H9 (cell line): Measurements from ENCODE around the gene MICALL2. TPM values are rescaled to one million over a fixed set of nuclear protein-coding genes. Genes with fewer than 3 reads are reported as not detected.
"Not testable (repeated sequence)": the region's sequence is repeated elsewhere in the genome, so short reads cannot be mapped to it uniquely, and the experiment has no call there.

ENCODE experiments used
- DNase-seq: peaks from one replicate; pipeline ENCODE4 v3.0.0-alpha.2; 2017
- H2AFZ ChIP-seq: one replicate; pipeline ENCODE4 v1.6.1; 2013; ENCODE audit warnings: mild to moderate bottlenecking, low read length, control low read depth, moderate library complexity
- H2AK5ac ChIP-seq: 2 replicates; pipeline ENCODE4 v1.6.1; 2013; ENCODE audit warnings: low read length, control low read depth, mixed read lengths; ENCODE audit not compliant: insufficient read length
- H2BK120ac ChIP-seq: one replicate; pipeline ENCODE4 v1.6.1; 2013; ENCODE audit warnings: low read depth, mild to moderate bottlenecking, low read length, control low read depth, inconsistent platforms; ENCODE audit not compliant: poor library complexity, severe bottlenecking
- H2BK12ac ChIP-seq: 2 replicates; pipeline ENCODE4 v1.6.1; 2013; ENCODE audit warnings: low read length, control low read depth, mixed read lengths, low read depth; ENCODE audit not compliant: insufficient read length
- H2BK15ac ChIP-seq: 2 replicates; pipeline ENCODE4 v1.6.1; 2013; ENCODE audit warnings: low read depth, low read length, control low read depth
- H2BK20ac ChIP-seq: one replicate; pipeline ENCODE4 v1.6.1; 2013; ENCODE audit warnings: low read depth, mild to moderate bottlenecking, low read length, control low read depth, inconsistent platforms; ENCODE audit not compliant: poor library complexity, severe bottlenecking
- H2BK5ac ChIP-seq: 2 replicates; pipeline ENCODE4 v1.6.1; 2013; ENCODE audit warnings: low read length, control low read depth, mixed read lengths; ENCODE audit not compliant: insufficient read length
- H3K14ac ChIP-seq: 2 replicates; pipeline ENCODE4 v1.6.1; 2013; ENCODE audit warnings: low read length, control low read depth; ENCODE audit not compliant: insufficient read depth
- H3K18ac ChIP-seq: 2 replicates; pipeline ENCODE4 v1.6.1; 2013; ENCODE audit warnings: low read depth, mild to moderate bottlenecking, mixed read lengths, low read length, control low read depth; ENCODE audit not compliant: insufficient read length
- H3K23ac ChIP-seq: 2 replicates; pipeline ENCODE4 v1.6.1; 2013; ENCODE audit warnings: low read length, control low read depth, mixed read lengths, low read depth; ENCODE audit not compliant: insufficient read length
- H3K23me2 ChIP-seq: 2 replicates; pipeline ENCODE4 v1.6.1; 2013; ENCODE audit warnings: low read depth, mild to moderate bottlenecking, mixed read lengths, low read length, control low read depth; ENCODE audit not compliant: insufficient read length, poor library complexity, severe bottlenecking
- H3K27ac ChIP-seq: 2 replicates; pipeline ENCODE4 v1.5.1; 2013; ENCODE audit warnings: low read length, control low read depth, mixed read lengths, low read depth; ENCODE audit not compliant: insufficient read length
- H3K27me3 ChIP-seq: 2 replicates; pipeline ENCODE4 v1.6.1; 2013; ENCODE audit warnings: low read length, control low read depth, inconsistent platforms; ENCODE audit not compliant: insufficient read depth
- H3K4ac ChIP-seq: 2 replicates; pipeline ENCODE4 v1.6.1; 2013; ENCODE audit warnings: low read depth, mild to moderate bottlenecking, control low read depth, inconsistent platforms, low read length, moderate library complexity
- H3K4me1 ChIP-seq: 2 replicates; pipeline ENCODE4 v1.6.1; 2013; ENCODE audit warnings: low read length, control low read depth, inconsistent platforms; ENCODE audit not compliant: insufficient read depth
- H3K4me2 ChIP-seq: 2 replicates; pipeline ENCODE4 v1.6.1; 2013; ENCODE audit warnings: low read length, control low read depth, mixed read lengths; ENCODE audit not compliant: insufficient read length, insufficient read depth
- H3K56ac ChIP-seq: 2 replicates; pipeline ENCODE4 v1.6.1; 2013; ENCODE audit warnings: low read depth, mild to moderate bottlenecking, mixed read lengths, low read length, control low read depth; ENCODE audit not compliant: insufficient read length
- H3K79me1 ChIP-seq: 2 replicates; pipeline ENCODE4 v1.6.1; 2013; ENCODE audit warnings: low read depth, mild to moderate bottlenecking, moderate library complexity, low read length, control low read depth, inconsistent platforms; ENCODE audit not compliant: insufficient read depth, poor library complexity, severe bottlenecking
- H3K79me2 ChIP-seq: 2 replicates; pipeline ENCODE4 v1.6.1; 2013; ENCODE audit warnings: low read length, control low read depth, inconsistent platforms; ENCODE audit not compliant: insufficient read depth
- H3K9ac ChIP-seq: 2 replicates; pipeline ENCODE4 v1.6.1; 2013; ENCODE audit warnings: low read length, control low read depth, mixed read lengths; ENCODE audit not compliant: insufficient read length; ENCODE audit errors: extremely low read depth
- H3K9me3 ChIP-seq: one replicate; pipeline ENCODE4 v1.6.1; 2013; ENCODE audit warnings: low read depth, low read length, inconsistent platforms; ENCODE audit not compliant: control insufficient read depth
- H3T11ph ChIP-seq: one replicate; pipeline ENCODE4 v1.6.1; 2013; ENCODE audit warnings: mild to moderate bottlenecking, low read length, control low read depth, inconsistent platforms
- H4K20me1 ChIP-seq: one replicate; pipeline ENCODE4 v1.6.1; 2013; ENCODE audit not compliant: control insufficient read depth, insufficient read length, insufficient read depth
- H4K5ac ChIP-seq: 2 replicates; pipeline ENCODE4 v1.6.1; 2013; ENCODE audit warnings: low read depth, mild to moderate bottlenecking, mixed read lengths, low read length, control low read depth; ENCODE audit not compliant: insufficient read length
- H4K8ac ChIP-seq: replicated peaks from 2 replicates; pipeline ENCODE4 v1.6.1; 2013; ENCODE audit warnings: low read length, control low read depth, mixed read lengths, low read depth; ENCODE audit not compliant: insufficient read length
- H4K91ac ChIP-seq: 2 replicates; pipeline ENCODE4 v1.6.1; 2013; ENCODE audit warnings: low read depth, mild to moderate bottlenecking, moderate library complexity, mixed read lengths, low read length, control low read depth; ENCODE audit not compliant: insufficient read length
- H3K27ac Mint-ChIP-seq, 3 experiments: 2 replicates in 2 of 3; 3 replicates in 1 of 3; pipeline ENCODE4 v1.8.0; 2020 to 2021; ENCODE audit warnings: mixed read lengths in 3 of 3, mild to moderate bottlenecking in 1 of 3, moderate library complexity in 1 of 3
- H3K27me3 Mint-ChIP-seq: 2 replicates; pipeline ENCODE4 v1.8.0; 2021; ENCODE audit warnings: low read depth, mild to moderate bottlenecking, moderate library complexity, mixed read lengths
- H3K36me3 Mint-ChIP-seq, 3 experiments: 2 replicates in 2 of 3; 3 replicates in 1 of 3; pipeline ENCODE4 v1.8.0; 2020 to 2021; ENCODE audit warnings: low read depth in 3 of 3, mixed read lengths in 3 of 3; ENCODE audit not compliant: insufficient read depth in 1 of 3
- H3K4me1 Mint-ChIP-seq, 2 experiments: 2 replicates each; pipeline ENCODE4 v1.8.0; 2020; ENCODE audit warnings: mixed read lengths in 2 of 2
- H3K4me3 Mint-ChIP-seq, 2 experiments: 2 replicates in 1 of 2; 3 replicates in 1 of 2; pipeline ENCODE4 v1.8.0; 2020 to 2021; ENCODE audit warnings: mild to moderate bottlenecking in 2 of 2, mixed read lengths in 2 of 2, moderate library complexity in 1 of 2
- H3K9me3 Mint-ChIP-seq, 2 experiments: 2 replicates in 1 of 2; 3 replicates in 1 of 2; pipeline ENCODE4 v1.8.0; 2020; ENCODE audit warnings: mild to moderate bottlenecking in 2 of 2, mixed read lengths in 2 of 2, moderate library complexity in 1 of 2
- WGBS: extraction: QIAGEN DNeasy Blood & Tissue Kit; methylation state at CpG from one replicate; pipeline ENCODE4 v1.1.7; 2013; ENCODE audit warnings: missing lambda C conversion rate, low lambda C conversion rate, mixed read lengths; ENCODE audit not compliant: insufficient read length; ENCODE audit errors: extremely low coverage; 5-methylcytosine and 5-hydroxymethylcytosine counted together
- total RNA-seq: library from RNA; stranded (reverse); gene quantifications from 2 replicates; pipeline ENCODE4 v1.2.1, GENCODE V29; 2021
- TF ChIP-seq, protein P1 (sequence below): fragments of 200-600 bp; sonication (generic); conservative IDR thresholded peaks from 3 replicates; pipeline ENCODE4 v1.8.0; 2021; ENCODE audit warnings: antibody characterized with exemption, mild to moderate bottlenecking

MICALL2 gene
- total RNA-seq, 1 experiment from 2014 or later, result 7.1 TPM

GRCh38 chr7:1444214-1444924 is 14.9 kb downstream of the MICALL2 start:
- TF ChIP-seq, protein P1, sequence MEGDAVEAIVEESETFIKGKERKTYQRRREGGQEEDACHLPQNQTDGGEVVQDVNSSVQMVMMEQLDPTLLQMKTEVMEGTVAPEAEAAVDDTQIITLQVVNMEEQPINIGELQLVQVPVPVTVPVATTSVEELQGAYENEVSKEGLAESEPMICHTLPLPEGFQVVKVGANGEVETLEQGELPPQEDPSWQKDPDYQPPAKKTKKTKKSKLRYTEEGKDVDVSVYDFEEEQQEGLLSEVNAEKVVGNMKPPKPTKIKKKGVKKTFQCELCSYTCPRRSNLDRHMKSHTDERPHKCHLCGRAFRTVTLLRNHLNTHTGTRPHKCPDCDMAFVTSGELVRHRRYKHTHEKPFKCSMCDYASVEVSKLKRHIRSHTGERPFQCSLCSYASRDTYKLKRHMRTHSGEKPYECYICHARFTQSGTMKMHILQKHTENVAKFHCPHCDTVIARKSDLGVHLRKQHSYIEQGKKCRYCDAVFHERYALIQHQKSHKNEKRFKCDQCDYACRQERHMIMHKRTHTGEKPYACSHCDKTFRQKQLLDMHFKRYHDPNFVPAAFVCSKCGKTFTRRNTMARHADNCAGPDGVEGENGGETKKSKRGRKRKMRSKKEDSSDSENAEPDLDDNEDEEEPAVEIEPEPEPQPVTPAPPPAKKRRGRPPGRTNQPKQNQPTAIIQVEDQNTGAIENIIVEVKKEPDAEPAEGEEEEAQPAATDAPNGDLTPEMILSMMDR, result no peak
- WGBS, result no CpG with 5 or more reads among the region's 45 CpGs
- Histone ChIP-seq H2AFZ (no peak overlapping the region), H3K9me3 (no peaks in the 10 kb centered on the region), H2BK20ac (no peak overlapping the region), H2BK12ac (no peak overlapping the region), H3K79me2 (no peaks in the 10 kb centered on the region), H3K4ac (no peak overlapping the region), H3K4me1 (no peaks in the 10 kb centered on the region), H3T11ph (no peak overlapping the region), H3K23ac (no peak overlapping the region), H2BK120ac (no peak overlapping the region), H4K8ac (no peak overlapping the region), H3K9ac (no peak overlapping the region), H3K18ac (no peak overlapping the region), H3K4me2 (no peak overlapping the region), H4K5ac (no peak overlapping the region), H3K14ac (no peak overlapping the region), H3K23me2 (no peaks in the 10 kb centered on the region), H2BK15ac (no peak overlapping the region), H2BK5ac (no peak overlapping the region), H3K56ac (no peak overlapping the region), H4K91ac (no peak overlapping the region), H2AK5ac (no peak overlapping the region), H3K27ac (no peak overlapping the region), H4K20me1 (no peaks in the 10 kb centered on the region), H3K79me1 (no peaks in the 10 kb centered on the region), H3K27me3 (no peaks in the 10 kb centered on the region)
- Mint-ChIP-seq H3K9me3 (no peaks in the 10 kb centered on the region; a peak in 1 of 5 replicates), H3K4me3 (no peak overlapping the region), H3K36me3 (no peaks in the 10 kb centered on the region), H3K4me1 (peaks cover 3% of the 10 kb centered on the region in 2 experiments; a peak in 1 of 4 replicates), H3K27ac (no peak overlapping the region), H3K27me3 (no peaks in the 10 kb centered on the region)
- no peak for DNase-seq

GRCh38 chr7:1443587-1444200 is 15.6 kb downstream of the MICALL2 start:
- not testable (repeated sequence) for H2AK5ac ChIP-seq, H3K27me3 ChIP-seq, H3K27ac ChIP-seq

More at GRCh38 chr7:1443587-1444200, 15.6 kb downstream of the MICALL2 start:
- H3K23ac ChIP-seq, H2AFZ ChIP-seq, H3K4me1 ChIP-seq, H2BK12ac ChIP-seq, H3K9ac ChIP-seq, H3K27me3 Mint-ChIP-seq, H3K36me3 Mint-ChIP-seq, H2BK5ac ChIP-seq, H3K23me2 ChIP-seq, H3K4me3 Mint-ChIP-seq, H3K27ac Mint-ChIP-seq, H3K9me3 ChIP-seq, H4K20me1 ChIP-seq, H2BK15ac ChIP-seq, H3T11ph ChIP-seq, H3K14ac ChIP-seq, H3K9me3 Mint-ChIP-seq, H3K56ac ChIP-seq, H2BK120ac ChIP-seq, H3K18ac ChIP-seq, H3K4me2 ChIP-seq, H3K4me1 Mint-ChIP-seq, H4K91ac ChIP-seq, H4K5ac ChIP-seq, DNase-seq, H3K79me1 ChIP-seq, H4K8ac ChIP-seq, H3K79me2 ChIP-seq, H2BK20ac ChIP-seq, H3K4ac ChIP-seq: not testable (repeated sequence)
- no CpG with 5 or more reads among the region's 42 CpGs for WGBS
